Stimulated activated CD4-positive, alpha-beta T cell treated with anti-CD3 and anti-CD28 coated beads, Interleukin-15, amount 100 ng/mL, for 1 hour (primary cell): ENCODE measurements around the gene COL25A1.
"Not testable (repeated sequence)": the region's sequence is repeated elsewhere in the genome, so short reads cannot be mapped to it uniquely, and the experiment has no call there.

ENCODE experiments used
- DNase-seq, 2 donors: peaks; one replicate each; pipeline ENCODE4 v3.0.0-alpha.2; 2020; ENCODE audit warnings: low read depth in 1 of 2, low spot score in 1 of 2

COL25A1 gene

GRCh38 chr4:108972613-108973283 is 329.7 kb downstream of the COL25A1 start:
- DNase-seq = no peak

GRCh38 chr4:108971473-108971872 is 331.0 kb downstream of the COL25A1 start:
- DNase-seq = no peak

GRCh38 chr4:108965472-108966076 is 336.9 kb downstream of the COL25A1 start:
- DNase-seq = no peak

GRCh38 chr4:108965016-108965415 is 337.4 kb downstream of the COL25A1 start:
- DNase-seq = no peak

GRCh38 chr4:108963910-108964309 is 338.5 kb downstream of the COL25A1 start:
- no peak for DNase-seq

- no peak for DNase-seq
Observed at GRCh38 chr4:108959491-108959890, 343.0 kb downstream of the COL25A1 start.

- DNase-seq = no peak
Observed at GRCh38 chr4:108954880-108955279, 347.6 kb downstream of the COL25A1 start.

- DNase-seq = no peak
Observed at GRCh38 chr4:108953941-108954340, 348.5 kb downstream of the COL25A1 start.

- no peak for DNase-seq
Observed at GRCh38 chr4:108950158-108950915, 352.1 kb downstream of the COL25A1 start.

GRCh38 chr4:108947526-108947925 is 354.9 kb downstream of the COL25A1 start:
- DNase-seq = no peak

GRCh38 chr4:108946237-108946636 is 356.2 kb downstream of the COL25A1 start:
- no peak for DNase-seq

GRCh38 chr4:108943976-108944591 is 358.4 kb downstream of the COL25A1 start:
- no peak for DNase-seq

GRCh38 chr4:108943371-108943770 is 359.1 kb downstream of the COL25A1 start:
- no peak for DNase-seq

- DNase-seq = no peak
Observed at GRCh38 chr4:108941904-108942430, 360.5 kb downstream of the COL25A1 start.

- no peak for DNase-seq
Observed at GRCh38 chr4:108940634-108941033, 361.8 kb downstream of the COL25A1 start.

- DNase-seq = no peak
Observed at GRCh38 chr4:108940149-108940548, 362.3 kb downstream of the COL25A1 start.

GRCh38 chr4:108937066-108937465 is 365.4 kb downstream of the COL25A1 start:
- DNase-seq = no peak

GRCh38 chr4:108933925-108934324 is 368.5 kb downstream of the COL25A1 start:
- not testable (repeated sequence) for DNase-seq

- DNase-seq = no peak
Observed at GRCh38 chr4:108933046-108933445, 369.4 kb downstream of the COL25A1 start.

- no peak for DNase-seq
Observed at GRCh38 chr4:108931926-108932325, 370.5 kb downstream of the COL25A1 start.

GRCh38 chr4:108930186-108930585 is 372.3 kb downstream of the COL25A1 start:
- DNase-seq = no peak

- DNase-seq = no peak
Observed at GRCh38 chr4:108926781-108927180, 375.7 kb downstream of the COL25A1 start.
